Measurements from ENCODE around the gene RAP2A.

The RAP2A gene

GRCh38 chr13:97392020-97392419 lies 41.9 kb upstream of the RAP2A start:
- Histone ChIP-seq H3K4me3 (no peak overlapping the region), H3K9ac (no peak overlapping the region), H3K36me3 (peaks cover 11% of the 10 kb centered on the region), H3K4me1 (peaks cover 20% of the 10 kb centered on the region), H3K4me2 (no peak overlapping the region), H3K27ac (no peak overlapping the region), H3K27me3 (no peaks in the 10 kb centered on the region), H3K9me3 (no peaks in the 10 kb centered on the region), H4K20me1 (peaks cover 7% of the 10 kb centered on the region; the same call in 1 of the 2 replicates)
- TF ChIP-seq Cebpa-rat (IDR thresholded peaks at IDR 0.05), result no peak

- Histone ChIP-seq H3K27ac (no peak overlapping the region), H3K9ac (no peak overlapping the region), H3K4me3 (no peak overlapping the region), H3K4me1 (no peaks in the 10 kb centered on the region), H3K36me3 (peaks cover 11% of the 10 kb centered on the region), H3K4me2 (no peak overlapping the region), H3K9me3 (no peaks in the 10 kb centered on the region), H4K20me1 (no peaks in the 10 kb centered on the region), H3K27me3 (no peaks in the 10 kb centered on the region)
- no peak for TF ChIP-seq Cebpa-rat (IDR thresholded peaks at IDR 0.05)
Observed at GRCh38 chr13:97394542-97394941, 39.4 kb upstream of the RAP2A start.

GRCh38 chr13:97395447-97396136 lies 38.4 kb upstream of the RAP2A start:
- Histone ChIP-seq H3K9ac (no peak overlapping the region), H3K36me3 (peaks cover 11% of the 10 kb centered on the region), H4K20me1 (no peaks in the 10 kb centered on the region), H3K27me3 (no peaks in the 10 kb centered on the region), H3K4me3 (no peak overlapping the region), H3K4me2 (no peak overlapping the region), H3K27ac (no peak overlapping the region), H3K4me1 (no peaks in the 10 kb centered on the region), H3K9me3 (no peaks in the 10 kb centered on the region)
- no peak for TF ChIP-seq Cebpa-rat (IDR thresholded peaks at IDR 0.05)

- H3K36me3 ChIP-seq, result no peaks in the 10 kb centered on the region
- TF ChIP-seq Cebpa-rat (IDR thresholded peaks at IDR 0.05), result no peak
Observed at GRCh38 chr13:97397267-97397666, 36.7 kb upstream of the RAP2A start.

DNA sequence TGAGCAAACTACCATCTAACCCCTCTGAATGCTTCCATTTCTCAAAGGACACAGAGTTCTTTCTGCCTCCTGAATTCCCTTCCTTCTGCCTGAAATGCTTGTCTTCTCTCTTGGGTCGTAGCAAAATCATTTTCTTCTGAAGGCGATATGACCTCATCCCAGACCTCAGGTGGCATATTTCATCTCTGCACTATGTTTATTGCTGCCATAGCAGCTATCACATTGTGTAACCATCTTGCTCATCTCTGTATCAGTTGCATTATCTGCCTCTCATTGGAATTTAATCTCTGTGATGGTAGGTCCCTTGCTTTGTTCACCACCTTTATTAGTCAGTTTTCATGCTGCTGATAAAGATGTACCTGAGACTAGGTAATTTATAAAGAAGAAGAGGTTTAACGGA lies 32.5 kb upstream of the RAP2A start:
- Histone ChIP-seq H3K27me3 (no peaks in the 10 kb centered on the region), H3K4me2 (no peak overlapping the region), H3K27ac (no peak overlapping the region), H3K4me3 (no peak overlapping the region), H3K36me3 (no peaks in the 10 kb centered on the region), H3K9ac (no peak overlapping the region), H4K20me1 (no peaks in the 10 kb centered on the region), H3K9me3 (peaks cover 9% of the 10 kb centered on the region; the same call in 1 of the 2 replicates), H3K4me1 (no peaks in the 10 kb centered on the region)
- TF ChIP-seq Cebpa-rat (IDR thresholded peaks at IDR 0.05), result no peak

More at GRCh38 chr13:97397267-97397666, 36.7 kb upstream of the RAP2A start:
- no peak overlapping the region for H3K4me2 ChIP-seq
- H3K27ac ChIP-seq, result no peak overlapping the region
- no peaks in the 10 kb centered on the region for H3K4me1 ChIP-seq
- H3K9me3 ChIP-seq, result peaks cover 9% of the 10 kb centered on the region; the same call in 1 of the 2 replicates
- no peaks in the 10 kb centered on the region for H3K27me3 ChIP-seq
- H3K4me3 ChIP-seq, result no peak overlapping the region
- H4K20me1 ChIP-seq, result no peaks in the 10 kb centered on the region
- H3K9ac ChIP-seq, result no peak overlapping the region

DNA sequence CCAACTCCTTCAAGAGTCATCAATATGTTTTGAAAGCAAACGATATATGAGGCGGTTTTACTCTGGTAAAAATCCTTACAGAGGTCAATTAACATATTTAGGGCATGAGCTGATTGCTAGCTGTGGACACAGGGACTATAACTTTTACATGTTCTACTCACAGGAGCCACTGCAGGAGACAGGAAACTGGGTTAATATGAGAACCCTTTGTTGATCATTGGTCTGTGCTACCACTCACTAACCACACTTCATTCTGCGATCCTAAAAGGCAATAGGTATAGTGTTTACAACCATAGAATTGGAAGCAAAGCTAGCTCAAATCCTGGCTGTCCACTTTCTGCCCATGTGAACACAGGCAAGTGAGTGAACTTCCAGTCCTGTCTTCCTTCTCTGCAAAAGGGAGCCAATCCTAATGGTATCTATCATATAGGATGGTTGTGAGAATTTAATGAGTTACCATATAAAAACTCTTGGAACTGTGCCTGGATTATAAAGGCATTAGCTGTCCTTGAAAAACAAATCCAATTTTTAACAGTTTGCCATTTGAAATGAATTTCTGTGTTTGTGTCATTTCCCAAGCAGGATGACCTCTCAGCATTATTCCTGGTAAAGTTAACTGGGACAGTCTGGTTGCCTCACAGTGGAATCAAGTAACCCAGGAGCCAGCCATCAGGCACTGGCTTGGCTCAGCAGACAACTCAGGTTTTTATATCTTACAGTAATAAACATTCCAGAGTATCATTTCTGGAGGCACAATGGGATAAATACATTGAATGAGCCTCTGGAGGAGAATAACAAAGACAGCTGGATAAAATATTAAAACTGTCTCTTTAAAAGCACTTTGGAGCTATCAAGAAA lies 29.8 kb upstream of the RAP2A start:
- Histone ChIP-seq H3K27me3 (no peaks in the 10 kb centered on the region), H3K4me1 (no peaks in the 10 kb centered on the region), H3K9ac (no peak overlapping the region), H3K4me3 (no peak overlapping the region), H3K4me2 (no peak overlapping the region), H4K20me1 (no peaks in the 10 kb centered on the region), H3K27ac (no peak overlapping the region), H3K36me3 (no peaks in the 10 kb centered on the region), H3K9me3 (peaks cover 9% of the 10 kb centered on the region; the same call in 1 of the 2 replicates)
- TF ChIP-seq Cebpa-rat (IDR thresholded peaks at IDR 0.05), result no peak

DNA sequence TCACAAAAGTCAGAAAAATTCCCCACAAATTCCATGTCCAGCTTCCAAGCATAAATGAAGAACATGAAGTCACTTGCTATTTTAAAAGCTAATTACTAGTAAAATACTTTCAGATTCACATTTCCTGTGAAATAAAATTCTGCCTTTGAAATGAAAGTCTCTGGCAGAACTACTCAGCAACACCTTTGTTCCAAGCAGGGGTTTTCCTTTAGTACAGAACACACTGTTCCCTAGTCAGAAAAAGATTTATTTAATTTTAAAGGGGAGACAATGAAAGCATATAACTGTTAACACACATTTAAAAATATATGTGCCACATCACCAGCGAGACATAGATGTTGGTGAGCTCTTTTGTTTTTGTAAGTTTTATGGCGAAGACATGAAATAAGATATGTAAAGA lies 26.4 kb upstream of the RAP2A start:
- Histone ChIP-seq H3K36me3 (no peaks in the 10 kb centered on the region), H4K20me1 (no peaks in the 10 kb centered on the region), H3K9me3 (no peaks in the 10 kb centered on the region), H3K4me2 (no peak overlapping the region), H3K9ac (no peak overlapping the region), H3K27me3 (no peaks in the 10 kb centered on the region), H3K27ac (no peak overlapping the region), H3K4me3 (no peak overlapping the region), H3K4me1 (no peaks in the 10 kb centered on the region)
- no peak for TF ChIP-seq Cebpa-rat (IDR thresholded peaks at IDR 0.05)

DNA sequence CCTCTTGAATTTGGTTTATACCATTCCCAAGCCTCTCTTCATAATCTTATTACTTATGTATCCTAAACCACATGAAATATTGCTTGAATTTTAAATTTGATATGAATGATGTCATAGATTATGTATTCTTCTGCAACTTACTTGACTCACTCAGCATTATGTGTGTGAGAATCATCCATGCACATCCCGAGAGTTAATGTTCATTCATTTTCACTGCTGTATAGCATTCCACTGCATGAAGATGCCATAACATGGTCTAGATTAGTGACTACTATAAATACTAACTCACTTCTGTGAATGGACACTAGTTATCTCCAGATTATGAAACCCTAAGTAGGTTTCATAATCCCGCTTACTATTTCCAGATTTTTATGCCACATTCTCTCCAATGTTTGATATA lies 25.0 kb upstream of the RAP2A start:
- Histone ChIP-seq H3K4me3 (no peak overlapping the region), H3K4me1 (no peaks in the 10 kb centered on the region), H3K4me2 (no peak overlapping the region), H3K36me3 (no peaks in the 10 kb centered on the region), H3K27me3 (no peaks in the 10 kb centered on the region), H4K20me1 (no peaks in the 10 kb centered on the region), H3K9me3 (no peaks in the 10 kb centered on the region), H3K9ac (no peak overlapping the region), H3K27ac (no peak overlapping the region)
- no peak for TF ChIP-seq Cebpa-rat (IDR thresholded peaks at IDR 0.05)

DNA sequence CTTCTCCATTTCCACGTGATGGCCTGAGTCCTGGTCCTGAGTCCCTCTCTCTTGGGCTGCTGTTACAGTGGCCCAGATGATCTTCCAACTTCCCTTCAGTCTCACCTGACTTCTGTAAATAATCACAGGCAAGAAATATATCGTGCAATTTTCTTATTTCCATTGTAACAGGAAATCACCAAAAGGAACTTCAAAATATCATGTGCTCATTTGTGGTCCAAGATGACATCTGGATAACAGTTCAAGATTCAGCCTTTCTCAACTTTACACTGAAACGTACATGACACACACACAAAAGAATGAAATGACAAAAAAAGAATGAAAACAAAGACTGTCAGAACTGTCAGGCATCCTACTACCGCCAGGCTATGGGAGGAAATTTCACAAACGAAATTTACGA lies 22.0 kb upstream of the RAP2A start:
- no peak overlapping the region for H3K4me2 ChIP-seq
- TF ChIP-seq Cebpa-rat (IDR thresholded peaks at IDR 0.05), result no peak
- no peak overlapping the region for H3K9ac ChIP-seq
- H4K20me1 ChIP-seq, result no peaks in the 10 kb centered on the region
- no peaks in the 10 kb centered on the region for H3K9me3 ChIP-seq
- no peak overlapping the region for H3K27ac ChIP-seq
- H3K27me3 ChIP-seq, result no peaks in the 10 kb centered on the region
- H3K36me3 ChIP-seq, result no peaks in the 10 kb centered on the region
- no peaks in the 10 kb centered on the region for H3K4me1 ChIP-seq
- no peak overlapping the region for H3K4me3 ChIP-seq

- Histone ChIP-seq H3K27ac (no peak overlapping the region), H3K27me3 (no peaks in the 10 kb centered on the region), H3K9me3 (no peaks in the 10 kb centered on the region), H3K4me1 (no peaks in the 10 kb centered on the region), H3K36me3 (no peaks in the 10 kb centered on the region), H3K4me2 (no peak overlapping the region), H3K4me3 (no peak overlapping the region), H4K20me1 (no peaks in the 10 kb centered on the region), H3K9ac (no peak overlapping the region)
- no peak for TF ChIP-seq Cebpa-rat (IDR thresholded peaks at IDR 0.05)
Observed at GRCh38 chr13:97413694-97414093, 20.3 kb upstream of the RAP2A start.
